ENCODE results near the gene LATS2.

Gene LATS2

DNA sequence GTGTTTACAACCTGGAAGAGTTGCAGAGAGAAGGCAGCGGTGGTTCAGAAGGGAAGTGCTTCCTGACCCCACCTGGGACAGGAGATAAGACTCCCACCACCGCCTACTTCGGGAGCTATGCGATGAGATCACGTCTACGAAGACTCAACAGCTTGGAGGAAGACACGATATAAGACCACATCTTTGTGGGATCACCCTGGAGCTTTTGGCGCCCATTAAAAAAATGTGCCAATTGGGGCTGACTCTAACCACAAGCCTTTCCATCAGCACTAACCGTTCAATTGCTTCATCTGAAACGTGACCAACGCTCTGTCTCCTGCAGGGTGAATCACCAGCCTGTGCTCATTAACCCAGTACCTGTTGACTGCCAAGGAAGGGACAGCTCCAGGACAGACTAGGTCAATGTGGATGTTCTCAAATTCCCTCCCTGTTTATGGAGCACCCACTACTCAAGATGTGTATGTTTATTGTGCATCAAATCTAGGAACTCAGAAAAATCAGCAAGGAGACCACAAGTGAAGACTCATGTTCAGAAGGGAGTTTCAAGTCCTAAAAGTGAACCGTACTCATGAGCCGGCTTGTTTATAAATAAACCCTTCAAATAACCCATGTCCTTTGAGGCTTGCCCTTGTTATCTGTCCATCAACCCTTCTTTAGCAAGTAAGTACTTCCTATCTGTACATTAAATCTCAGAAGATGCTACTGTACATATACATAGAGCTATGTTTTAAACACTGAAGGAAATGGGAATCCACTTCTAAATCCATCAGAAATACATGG lies 67.5 kb downstream of the LATS2 start:
- DNase-seq (ENCODE audit: low read depth, low spot score), result no peak

DNA sequence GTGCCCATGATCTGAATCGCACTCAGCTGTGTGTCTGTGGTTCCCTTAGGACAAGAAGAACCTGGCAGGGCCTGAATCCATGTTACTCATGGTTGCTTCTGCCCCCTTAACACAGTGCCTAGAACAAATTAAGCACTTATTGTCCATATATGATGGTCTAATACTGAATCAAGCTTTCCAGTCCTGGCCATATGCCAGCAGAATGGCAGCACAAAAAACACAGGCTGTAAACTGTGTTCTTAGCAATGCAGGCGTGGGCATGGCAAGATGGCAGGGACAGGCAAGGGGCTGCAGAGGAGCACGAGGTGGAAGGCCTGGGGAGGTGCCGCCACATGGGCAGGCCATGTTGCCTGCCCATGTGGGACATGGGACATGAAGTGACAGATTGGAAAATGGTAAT lies 68.2 kb downstream of the LATS2 start:
- no peak for DNase-seq (ENCODE audit: low read depth, low spot score)

GRCh38 chr13:20991741-20992520 lies 69.5 kb downstream of the LATS2 start:
- no peak for DNase-seq (ENCODE audit: low read depth, low spot score)

GRCh38 chr13:20990910-20991525 lies 70.4 kb downstream of the LATS2 start:
- no peak for DNase-seq (ENCODE audit: low read depth, low spot score)

GRCh38 chr13:20989656-20990321 lies 71.6 kb downstream of the LATS2 start:
- no peak for DNase-seq (ENCODE audit: low read depth, low spot score)

DNA sequence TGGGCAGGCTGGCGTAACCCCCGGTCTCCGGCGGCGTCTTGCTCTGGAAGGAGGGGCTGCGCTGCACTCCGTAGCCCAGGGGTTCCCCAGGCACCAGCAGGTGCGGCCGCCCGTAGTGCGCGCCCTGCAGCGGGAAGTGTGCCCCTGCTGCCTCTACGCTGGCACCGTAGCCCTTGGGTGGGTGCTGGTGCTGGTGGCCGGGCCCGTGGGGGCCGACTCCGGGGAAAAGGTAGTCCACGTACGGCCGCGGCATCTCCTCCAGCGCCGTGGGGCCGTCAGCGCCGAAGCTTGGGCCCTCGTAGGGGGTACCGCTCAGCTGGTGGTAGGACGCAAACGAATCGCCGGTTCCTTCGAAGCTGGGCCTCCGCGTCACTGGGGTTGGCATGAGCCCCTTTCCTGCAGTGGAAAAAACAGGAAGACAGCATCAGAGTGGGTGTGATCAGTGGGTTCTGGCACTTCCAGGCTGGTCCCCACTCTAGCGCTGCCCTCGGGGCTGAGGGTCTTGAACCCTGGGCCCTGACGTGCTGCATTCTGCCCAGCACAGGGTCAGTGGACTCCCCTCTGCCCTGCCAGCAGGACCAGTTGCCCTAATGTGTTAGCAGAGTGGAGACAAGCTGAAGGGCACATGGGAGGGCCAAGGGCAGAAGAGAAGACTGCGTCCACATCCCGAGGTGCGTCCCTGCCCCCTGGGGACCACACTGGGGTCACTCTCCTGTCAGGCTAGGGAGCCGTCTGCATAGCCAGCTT lies 72.3 kb downstream of the LATS2 start:
- no peak for DNase-seq (ENCODE audit: low read depth, low spot score)

DNA sequence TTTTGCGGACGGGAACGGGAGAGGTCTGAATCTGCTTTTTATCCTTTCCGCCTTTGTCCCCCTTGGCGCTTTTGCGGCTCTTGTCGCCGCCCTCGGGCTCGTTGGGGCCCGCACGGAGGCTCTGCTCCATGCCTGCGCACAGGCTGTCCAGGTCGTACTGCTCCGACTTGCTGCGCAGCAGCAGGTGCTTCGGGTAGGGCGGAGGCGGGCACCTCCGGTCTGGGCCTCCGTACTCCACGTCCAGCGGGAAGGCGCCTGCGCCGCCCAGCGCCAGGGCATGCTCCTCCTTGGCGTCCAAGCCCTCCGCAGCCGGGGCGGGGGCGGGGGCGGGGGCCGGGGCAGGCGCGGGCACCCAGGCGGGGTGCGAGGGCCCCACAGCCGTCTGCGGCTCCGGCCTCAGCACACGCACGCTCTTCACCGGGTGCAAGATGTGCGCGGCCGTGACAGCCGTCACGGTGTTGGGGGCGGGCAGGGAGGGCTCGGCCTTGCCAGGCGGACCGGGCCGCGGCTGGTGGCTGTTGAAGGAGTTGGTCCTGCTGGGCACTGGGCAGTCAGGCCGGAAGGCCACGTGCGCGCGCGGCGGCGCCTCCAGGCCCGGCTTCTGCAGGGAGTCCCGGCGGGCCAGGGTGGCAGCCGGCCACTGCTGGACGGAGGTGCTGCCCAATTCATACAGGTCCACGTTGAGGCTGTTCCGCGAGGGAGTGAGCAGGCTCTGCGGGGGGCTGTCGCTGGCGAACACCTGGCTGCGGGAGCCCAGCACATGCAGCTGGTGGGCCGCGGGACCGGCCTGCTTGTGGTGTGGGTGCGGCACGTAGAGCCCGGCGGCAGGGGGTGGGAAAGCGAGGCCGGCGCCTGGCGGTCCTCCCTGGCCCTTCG lies 73.1 kb downstream of the LATS2 start:
- no peak for DNase-seq (ENCODE audit: low read depth, low spot score)

- DNase-seq (ENCODE audit: low read depth, low spot score), result no peak
Observed at GRCh38 chr13:20987599-20987998, 73.8 kb downstream of the LATS2 start.

- no peak for DNase-seq (ENCODE audit: low read depth, low spot score)
Observed at GRCh38 chr13:20984879-20985278, 76.5 kb downstream of the LATS2 start.

- DNase-seq (ENCODE audit: low read depth, low spot score), result no peak
Observed at GRCh38 chr13:20983386-20983785, 78.0 kb downstream of the LATS2 start.

GRCh38 chr13:20981370-20982095 lies 79.9 kb downstream of the LATS2 start:
- no peak for DNase-seq (ENCODE audit: low read depth, low spot score)

DNA sequence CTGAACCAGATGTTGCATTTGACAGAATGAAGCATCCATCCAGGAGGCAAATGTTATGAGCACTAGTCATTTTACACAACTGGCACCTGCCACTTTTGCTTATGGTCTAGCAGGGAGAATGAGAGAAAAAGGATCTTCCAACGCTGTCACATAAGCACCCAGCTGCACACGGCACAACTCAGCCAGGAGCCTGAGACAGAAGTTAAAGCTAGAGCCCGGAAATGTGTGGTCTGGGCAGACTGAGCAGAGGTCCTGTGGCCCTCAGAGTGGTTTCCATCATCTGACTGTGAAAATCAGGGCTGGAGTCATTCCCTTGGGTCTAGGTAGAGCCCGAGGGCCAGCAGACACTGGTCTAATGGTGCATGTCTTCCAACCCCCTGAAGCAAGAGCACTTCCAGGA lies 80.5 kb downstream of the LATS2 start:
- DNase-seq (ENCODE audit: low read depth, low spot score), result no peak

- DNase-seq (ENCODE audit: low read depth, low spot score), result no peak
Observed at GRCh38 chr13:20980430-20980829, 81.0 kb downstream of the LATS2 start.

DNA sequence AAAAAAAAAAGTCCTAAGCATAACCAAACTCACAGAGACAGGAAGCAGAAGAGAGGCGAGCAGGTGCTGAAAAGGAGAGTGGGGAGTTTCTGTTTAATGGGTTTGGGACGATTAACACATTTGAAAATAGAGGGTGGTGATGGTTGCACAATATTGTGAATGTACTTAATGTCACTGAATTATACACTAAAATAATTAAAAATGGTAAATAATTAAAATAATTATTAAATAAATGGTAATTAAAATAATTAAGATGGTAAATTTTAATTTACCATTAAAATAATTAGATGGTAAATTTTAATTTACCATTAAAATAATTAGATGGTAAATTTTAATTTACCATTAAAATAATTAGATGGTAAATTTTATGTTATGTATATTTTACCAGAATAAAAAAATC lies 84.0 kb downstream of the LATS2 start:
- DNase-seq (ENCODE audit: low read depth, low spot score), result no peak

DNA sequence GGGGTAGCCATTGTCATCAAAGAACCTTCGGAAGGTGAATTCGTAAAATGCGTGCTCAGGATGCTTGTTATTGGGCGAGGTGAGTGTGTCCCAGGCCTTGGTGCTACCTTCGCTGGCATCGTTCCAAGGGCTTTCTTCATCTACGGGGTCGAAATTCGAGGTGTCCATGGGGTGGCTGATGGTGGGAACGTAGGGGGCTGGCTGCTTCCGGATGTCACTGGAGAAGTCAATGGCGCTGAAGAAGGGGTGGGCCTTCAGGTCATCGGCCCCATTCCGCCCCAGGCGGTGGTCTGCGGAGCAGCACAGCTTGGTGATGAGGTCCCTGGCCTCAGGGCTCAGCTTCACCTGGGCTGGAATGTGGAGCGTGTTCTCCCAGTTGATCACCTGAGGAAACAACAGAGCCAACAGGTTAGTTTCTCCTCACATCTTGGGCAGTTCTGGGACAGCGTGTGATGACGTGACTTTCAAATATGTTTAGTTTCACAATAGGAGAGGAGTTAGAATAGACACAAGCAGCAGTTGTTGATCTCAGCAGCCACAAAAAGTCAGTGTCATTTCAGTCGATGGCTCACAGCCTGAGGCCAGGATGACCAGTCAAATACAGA lies 86.3 kb downstream of the LATS2 start:
- no peak for DNase-seq (ENCODE audit: low read depth, low spot score)

GRCh38 chr13:20973886-20974425 lies 87.4 kb downstream of the LATS2 start:
- DNase-seq (ENCODE audit: low read depth, low spot score), result no peak

GRCh38 chr13:20972731-20973130 lies 88.7 kb downstream of the LATS2 start:
- no peak for DNase-seq (ENCODE audit: low read depth, low spot score)

DNA sequence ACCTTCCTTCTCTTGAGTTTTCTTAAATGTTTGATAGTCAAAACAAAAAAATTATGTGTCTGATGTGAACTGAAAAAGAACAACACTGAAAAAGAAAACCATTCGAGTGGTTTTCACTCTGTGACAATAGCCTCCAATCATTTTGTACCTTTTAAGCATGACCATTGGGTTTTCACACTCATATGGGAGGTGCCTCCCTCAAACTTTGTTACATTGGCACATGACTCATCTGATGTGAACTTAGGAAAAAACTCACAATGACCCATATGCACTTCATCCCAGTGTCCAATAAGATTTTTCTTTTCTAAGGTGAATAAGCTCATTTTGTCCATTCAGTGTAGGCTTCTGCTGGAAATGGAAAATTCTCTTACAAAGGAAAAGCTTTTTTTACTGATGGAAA lies 92.2 kb downstream of the LATS2 start:
- DNase-seq (ENCODE audit: low read depth, low spot score), result no peak

DNA sequence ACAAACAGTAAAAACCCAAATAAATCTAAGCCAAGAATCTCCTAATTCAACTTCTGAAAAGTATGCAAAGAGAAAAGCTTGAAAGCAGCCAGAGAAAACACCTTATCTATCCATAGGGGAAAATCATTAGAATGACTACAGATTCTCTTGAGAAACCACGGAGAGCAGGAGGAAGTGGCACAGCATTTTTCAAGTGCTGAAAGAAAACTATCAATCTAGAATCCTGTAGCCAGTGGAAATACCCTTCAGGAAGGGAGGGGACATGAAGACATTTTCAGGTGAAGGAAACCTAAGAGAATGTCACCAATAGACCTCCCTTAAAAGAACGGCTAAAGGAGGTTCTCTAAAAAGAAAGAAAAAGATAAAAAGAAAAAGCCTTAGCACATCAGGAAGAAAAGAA lies 92.6 kb downstream of the LATS2 start:
- no peak for DNase-seq (ENCODE audit: low read depth, low spot score)
